CD4-positive, alpha-beta T cell treated with Interleukin-21 for 1 hour (primary cell): ENCODE data around the gene KIF5C.
A peak's percentile ranks its signal among the peaks of the same experiment; 100 is the strongest.

Experiments
- DNase-seq: peaks from one replicate; pipeline ENCODE4 v3.0.0-alpha.2; 2020

Gene KIF5C

GRCh38 chr2:148926981-148927401 is 52.0 kb downstream of the KIF5C start:
- peak; percentile 35 for DNase-seq

DNA sequence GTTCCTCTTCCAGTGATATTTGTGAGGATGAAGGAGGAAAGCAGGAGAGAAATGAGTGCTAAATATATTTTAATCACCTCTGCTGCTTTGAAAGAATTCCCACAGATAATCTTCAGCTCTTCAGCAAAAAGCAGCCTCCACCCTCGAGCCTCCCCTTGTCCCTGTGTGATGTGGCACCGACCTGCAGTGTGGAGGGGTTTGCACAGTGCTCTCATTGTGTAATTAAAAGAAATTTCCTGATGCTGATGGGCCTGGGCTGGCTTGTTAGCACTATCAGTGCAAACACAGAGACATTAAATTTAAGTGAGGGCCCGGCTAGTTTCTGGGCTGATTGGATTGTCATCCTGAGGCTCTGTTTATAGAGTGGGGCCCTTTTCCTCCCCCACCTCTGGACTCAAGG is 53.4 kb downstream of the KIF5C start:
- DNase-seq = no peak

DNA sequence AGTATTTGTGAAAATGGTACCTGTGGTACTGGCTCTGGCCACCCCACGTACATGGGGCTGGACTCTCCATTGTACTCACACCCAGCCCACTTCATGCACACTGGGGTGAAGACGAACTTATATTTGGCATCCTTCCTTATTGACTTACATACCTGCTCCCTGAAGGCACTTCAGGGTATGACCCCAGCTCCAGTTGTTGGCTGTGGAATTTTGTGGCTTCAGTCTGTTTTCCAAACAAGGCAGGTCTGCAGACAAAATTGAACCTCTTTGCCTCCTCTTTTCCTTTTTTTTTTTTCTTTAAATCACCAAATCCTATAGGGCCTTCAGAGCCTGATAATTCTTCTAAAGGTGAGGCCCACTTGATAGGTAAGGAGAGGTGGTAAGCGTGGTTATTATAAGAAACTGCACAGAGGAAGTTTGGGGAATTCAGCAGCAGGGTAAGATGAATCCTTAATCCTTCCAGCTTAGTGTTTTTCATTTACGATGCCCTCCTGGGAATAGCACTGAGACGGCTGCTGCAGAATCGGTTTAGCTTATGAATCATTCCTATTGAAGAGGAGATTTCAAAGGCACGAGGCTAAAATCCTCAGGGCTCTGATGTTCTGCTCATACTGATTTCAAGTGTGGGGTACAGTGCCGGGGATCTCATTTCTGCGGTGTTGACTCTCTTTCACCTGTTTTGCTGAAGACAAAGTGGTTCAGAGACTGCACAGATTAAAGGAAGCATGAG is 55.2 kb downstream of the KIF5C start:
- no peak for DNase-seq

- DNase-seq = no peak
Observed at GRCh38 chr2:148932536-148932935, 57.5 kb downstream of the KIF5C start.

DNA sequence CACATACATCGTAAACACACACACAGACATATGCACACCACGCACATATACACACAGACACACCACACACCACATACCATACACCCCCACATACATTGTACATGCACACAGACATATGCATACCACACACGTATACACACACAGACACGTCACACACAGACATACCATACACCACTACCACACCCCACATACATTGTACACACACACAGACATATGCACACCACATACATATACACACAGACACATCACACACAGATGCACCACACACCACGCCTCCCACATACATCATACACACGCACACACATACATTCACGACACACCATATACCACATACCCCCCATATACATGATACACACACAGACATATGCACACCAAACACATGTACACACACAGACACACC is 58.4 kb downstream of the KIF5C start:
- DNase-seq = no peak

- DNase-seq = no peak
Observed at GRCh38 chr2:148935791-148936190, 60.8 kb downstream of the KIF5C start.

DNA sequence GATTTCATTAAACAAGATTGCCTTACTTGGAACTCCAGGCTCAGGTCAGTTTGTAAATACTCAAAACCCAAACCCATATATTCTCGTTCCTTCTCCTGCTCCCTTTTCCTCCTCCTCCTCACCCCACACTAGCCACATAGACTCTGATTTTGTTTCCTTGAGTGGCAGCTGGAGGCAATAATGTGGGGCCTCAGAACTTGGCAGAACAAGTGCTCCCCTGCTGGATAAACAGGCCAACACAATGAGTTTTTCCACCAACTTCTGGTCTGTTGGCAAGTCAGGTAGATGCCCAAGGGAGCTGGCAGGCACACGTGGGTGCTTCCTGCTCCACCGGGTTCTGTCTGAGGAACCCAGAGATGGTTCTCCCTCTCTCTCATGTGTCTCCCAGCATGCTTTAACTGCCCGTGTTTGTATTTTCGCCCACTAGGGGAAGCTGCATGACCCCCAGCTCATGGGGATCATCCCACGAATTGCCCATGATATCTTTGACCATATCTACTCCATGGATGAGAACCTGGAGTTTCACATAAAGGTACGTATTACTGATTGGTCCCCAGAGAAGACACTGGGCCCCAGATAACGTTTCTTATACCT is 61.9 kb downstream of the KIF5C start:
- no peak for DNase-seq

GRCh38 chr2:148939271-148939670 is 64.2 kb downstream of the KIF5C start:
- DNase-seq = no peak

GRCh38 chr2:148943097-148943496 is 68.1 kb downstream of the KIF5C start:
- DNase-seq = no peak

DNA sequence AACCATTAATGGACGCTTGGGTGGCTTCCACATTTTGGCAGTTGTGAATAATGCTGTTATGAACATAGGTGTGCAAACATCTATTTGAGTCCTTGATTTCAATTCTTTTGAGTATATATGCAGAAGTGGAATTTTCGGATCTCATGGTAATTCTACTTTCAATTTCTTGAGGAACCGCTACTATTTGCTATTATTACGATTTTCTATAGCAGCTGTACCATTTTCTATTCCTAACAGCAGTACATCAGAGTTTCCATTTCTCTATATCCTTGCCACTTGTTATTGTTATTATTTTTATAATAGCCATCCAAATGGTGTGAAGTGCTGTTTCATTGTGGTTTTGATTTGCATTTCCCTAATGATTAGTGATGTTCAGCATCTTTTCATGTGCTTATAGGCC is 69.5 kb downstream of the KIF5C start:
- DNase-seq = no peak

DNA sequence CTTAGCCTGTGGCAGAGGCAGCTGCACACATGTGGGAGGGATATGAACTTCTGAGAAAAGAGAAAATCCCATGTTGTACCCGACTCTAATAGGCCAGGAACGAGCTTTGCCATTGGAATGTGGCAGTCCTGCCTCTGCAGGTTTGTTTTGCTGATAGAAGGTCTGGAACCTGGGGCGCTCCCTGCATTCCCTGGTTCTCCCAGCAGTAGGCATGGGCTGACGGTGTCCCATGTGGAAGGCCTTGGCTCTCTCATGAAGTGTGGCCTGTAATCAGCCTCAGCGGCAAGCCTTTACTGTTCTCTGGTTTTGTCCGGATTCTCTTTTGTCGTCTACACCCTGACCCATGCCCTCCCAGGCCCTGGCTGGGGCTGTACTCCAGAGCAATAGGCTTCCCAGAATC is 72.3 kb downstream of the KIF5C start:
- DNase-seq = no peak

DNA sequence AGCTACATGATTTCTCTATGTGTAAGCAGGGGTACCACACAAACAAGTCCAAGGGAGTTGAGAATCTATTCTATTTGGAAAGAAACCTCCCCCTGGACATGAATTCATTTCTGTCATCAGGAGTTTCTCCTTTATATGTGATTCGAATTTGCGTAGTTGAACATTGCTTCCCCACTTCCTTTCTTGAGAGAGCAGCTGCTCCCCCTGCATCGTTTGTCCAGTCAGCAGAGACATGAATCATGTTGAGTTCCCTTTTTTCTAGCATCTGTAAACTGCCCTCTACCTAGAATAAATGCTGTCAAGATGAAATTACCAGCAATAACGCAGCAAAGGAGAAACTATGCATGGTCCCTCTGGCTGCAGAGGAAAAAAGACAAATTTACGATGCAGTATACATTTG is 73.8 kb downstream of the KIF5C start:
- DNase-seq = no peak

- no peak for DNase-seq
Observed at GRCh38 chr2:148949348-148949747, 74.3 kb downstream of the KIF5C start.

DNA sequence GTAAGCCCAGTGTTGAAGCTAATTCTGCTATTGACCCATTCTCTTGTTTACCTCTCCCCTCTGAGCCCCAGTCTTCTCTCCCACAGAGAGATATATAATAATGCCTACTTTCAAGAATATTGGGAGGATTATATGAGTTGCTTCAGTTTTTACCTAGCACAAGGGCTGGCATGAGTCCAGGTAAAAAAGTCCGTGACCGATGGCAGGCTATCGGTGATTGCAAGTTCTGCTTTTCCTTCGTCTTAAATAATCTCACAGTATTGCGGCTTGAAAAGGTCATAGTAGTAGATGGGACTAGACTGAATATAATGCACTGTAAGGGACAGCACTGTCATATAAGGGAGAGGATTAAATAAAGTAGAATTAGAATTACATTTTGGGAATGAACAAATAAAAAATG is 77.6 kb downstream of the KIF5C start:
- DNase-seq = no peak

- no peak for DNase-seq
Observed at GRCh38 chr2:148953426-148953825, 78.4 kb downstream of the KIF5C start.

DNA sequence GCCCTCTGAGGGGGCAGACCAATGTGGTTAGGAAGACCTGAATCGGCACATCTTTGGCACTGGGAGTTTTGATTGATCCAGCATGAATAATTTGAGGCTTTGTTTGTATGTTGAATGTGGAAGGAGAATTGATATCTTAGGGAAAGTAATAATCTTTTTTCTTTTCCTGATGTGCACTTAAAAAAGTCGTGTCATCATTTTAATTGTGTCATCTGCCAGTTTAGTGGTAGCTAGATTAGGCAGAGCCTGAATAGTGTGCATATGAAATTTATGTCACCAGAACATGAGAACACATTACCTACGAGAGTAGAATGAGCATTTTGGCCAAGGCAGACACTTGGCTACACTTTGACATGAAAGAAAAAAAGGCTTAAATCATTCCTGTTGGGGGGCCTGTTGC is 79.5 kb downstream of the KIF5C start:
- no peak for DNase-seq

- no peak for DNase-seq
Observed at GRCh38 chr2:148955798-148956197, 80.8 kb downstream of the KIF5C start.

DNA sequence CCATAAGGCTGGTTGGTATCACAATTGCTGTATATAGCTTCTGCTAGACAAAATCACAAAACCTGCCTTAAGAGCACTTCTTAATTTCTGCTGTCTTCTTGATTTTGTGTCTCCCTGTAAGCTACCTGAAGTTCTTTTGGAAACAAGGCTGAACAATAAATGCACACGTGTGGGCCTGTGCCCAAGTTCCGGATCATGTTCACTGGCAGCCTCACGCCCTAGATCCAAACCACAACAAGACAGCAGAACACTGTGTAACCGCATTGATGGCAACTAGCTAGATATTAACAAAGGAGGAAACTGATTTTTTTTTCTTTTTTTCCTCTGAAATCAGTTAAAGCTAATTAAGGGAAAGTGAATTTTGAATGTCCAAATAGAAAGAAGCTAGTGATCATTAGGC is 82.0 kb downstream of the KIF5C start:
- DNase-seq = peak; percentile 7

DNA sequence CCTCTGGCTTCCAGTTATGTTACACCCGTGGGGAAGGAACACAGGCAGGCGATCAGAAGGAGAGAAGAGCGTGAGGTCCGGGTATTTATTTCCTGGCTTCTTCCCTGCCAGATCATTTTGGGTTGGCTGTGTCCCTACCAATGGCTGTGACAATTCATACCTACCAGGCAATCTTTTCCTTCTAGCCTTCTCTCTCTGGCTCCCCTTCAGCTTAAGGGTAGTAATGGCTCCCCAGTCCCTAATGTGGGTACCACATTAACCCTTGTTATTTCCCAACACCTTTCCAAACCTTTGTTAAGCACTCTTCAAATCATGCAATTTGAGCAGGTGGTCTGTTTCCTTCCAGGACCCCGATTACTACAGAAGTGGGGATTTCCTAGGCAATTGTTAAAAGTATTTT is 84.7 kb downstream of the KIF5C start:
- no peak for DNase-seq

GRCh38 chr2:148960483-148960882 is 85.5 kb downstream of the KIF5C start:
- no peak for DNase-seq

DNA sequence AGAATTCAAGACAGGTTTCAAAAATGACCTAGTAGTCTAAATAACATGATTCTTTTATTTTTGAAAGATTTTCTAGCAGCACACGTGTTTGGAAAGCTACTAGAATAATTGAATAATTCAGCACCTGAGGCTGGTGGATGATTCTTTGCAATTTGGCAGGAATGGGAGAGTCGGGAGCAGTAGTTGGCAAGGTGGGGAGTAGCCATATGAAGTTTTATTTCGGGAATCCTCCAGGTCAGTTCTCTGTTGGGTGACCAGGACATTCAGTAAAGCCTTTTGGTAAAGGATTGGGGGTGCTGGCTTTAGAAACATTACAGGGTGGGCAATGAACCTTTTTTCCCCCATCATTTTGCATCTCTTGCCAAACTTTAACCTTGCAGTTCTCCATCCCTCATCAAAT is 88.4 kb downstream of the KIF5C start:
- DNase-seq = no peak

GRCh38 chr2:148965623-148966437 is 90.8 kb downstream of the KIF5C start:
- DNase-seq = no peak

DNA sequence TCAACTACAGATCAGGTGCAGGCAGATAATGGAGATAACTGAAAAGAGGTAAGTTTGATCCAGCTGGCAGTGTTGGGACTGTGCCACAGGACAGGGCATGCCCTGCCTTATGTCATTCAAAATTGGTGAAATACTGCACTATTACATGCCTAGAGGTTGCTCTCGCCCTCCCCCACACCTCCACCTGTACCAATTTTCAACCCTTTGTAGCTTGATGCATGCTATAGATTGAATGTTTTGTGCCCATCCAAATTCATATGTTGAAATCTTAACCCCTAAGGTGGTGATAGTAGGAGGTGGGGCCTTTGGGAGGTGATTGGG is 91.4 kb downstream of the KIF5C start:
- no peak for DNase-seq

DNA sequence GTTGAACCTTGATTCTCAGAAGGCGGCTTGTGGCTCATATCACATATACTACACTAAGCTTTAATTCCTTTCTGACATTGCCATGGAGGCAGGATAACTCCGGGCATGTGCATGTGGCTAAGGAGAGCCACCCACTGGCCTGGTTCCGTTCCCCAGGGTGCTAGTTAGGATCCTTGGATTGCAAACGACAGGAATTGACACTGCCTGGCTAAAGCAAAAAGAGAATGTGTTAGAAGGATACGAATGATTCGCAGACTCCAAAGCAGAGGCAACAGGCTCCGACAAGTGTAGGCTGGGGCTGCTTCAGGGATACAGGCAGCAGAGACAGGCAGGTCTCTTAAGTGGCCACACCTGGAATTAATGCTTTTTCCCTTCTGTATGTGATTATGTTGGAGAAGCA is 92.0 kb downstream of the KIF5C start:
- no peak for DNase-seq
